ENCODE results near the gene THBS3.

- no peak for TF ChIP-seq CTCF (conservative IDR thresholded peaks at IDR 0.05; ENCODE audit: low read length)
- no peak for TF ChIP-seq EZH2phosphoT487 (IDR thresholded peaks at IDR 0.05; ENCODE audit: borderline replicate concordance, low read depth, low read length)
Observed at GRCh38 chr1:155179112-155180031, 28.3 kb downstream of the THBS3 start.
